SH-SY5Y (cell line): Measurements from ENCODE around the gene FBXL16.

ENCODE experiments used
- GATA2 ChIP-seq: IDR thresholded peaks from 2 replicates; pipeline ENCODE4 v1.6.1; 2011; ENCODE audit warnings: mild to moderate bottlenecking, low read depth, low read length
- GATA3 ChIP-seq: IDR thresholded peaks from 2 replicates; pipeline ENCODE4 v1.6.1; 2011; ENCODE audit warnings: low read depth, mild to moderate bottlenecking, low read length, moderate library complexity

- no peak for TF ChIP-seq GATA2
- TF ChIP-seq GATA3, result no peak
Measured at GRCh38 chr16:683396-684070, 22.1 kb downstream of the FBXL16 start.
